PC-3 (cell line): ENCODE measurements around the gene EDN2. TPM values are rescaled to one million over a fixed set of nuclear protein-coding genes. Genes with fewer than 3 reads are reported as not detected.

ENCODE experiments used
- ATAC-seq: fragments of 200-7000 bp; cut with Tn5 transposase; 2 replicates; pipeline ENCODE4 v1.9.1; 2020; ENCODE audit warnings: mild to moderate bottlenecking, moderate library complexity
- BruUV-seq: library from RNA; stranded (reverse); fragments of 400-500 nt; replicated peaks from 2 replicates; lab custom pipeline; 2021; lab: Mats Ljungman, UMichigan
- CTCF ChIA-PET: fragments of 300-600 bp; sonication (Branson Sonifier 250); formaldehyde crosslinking; loops from one replicate; lab custom pipeline; 2022; ENCODE audit warnings: antibody characterized with exemption; lab: Charles Lee
- POLR2A ChIA-PET: fragments of 300-600 bp; sonication (Branson Sonifier 250); formaldehyde crosslinking; loops from one replicate; lab custom pipeline; 2022; ENCODE audit warnings: antibody characterized with exemption; ENCODE audit not compliant: unreplicated experiment; lab: Charles Lee
- DNase-seq: peaks from one replicate; pipeline ENCODE4 v3.0.0-alpha.2; 2015
- H2AFZ ChIP-seq: fragments of 300-600 bp; sonication (generic); 2 replicates; pipeline ENCODE4 v1.6.0; 2016; ENCODE audit warnings: antibody characterized with exemption, low read length
- H3F3A ChIP-seq: fragments of 300-600 bp; sonication (generic); one replicate; pipeline ENCODE4 v1.6.0; 2017; ENCODE audit warnings: antibody characterized with exemption, low read length, control low read depth, mild to moderate bottlenecking; ENCODE audit not compliant: unreplicated experiment
- H3K27ac ChIP-seq: fragments of 300-600 bp; sonication (generic); 2 replicates; pipeline ENCODE4 v1.5.1; 2016; ENCODE audit warnings: mild to moderate bottlenecking, low read length
- H3K27me3 ChIP-seq: fragments of 300-600 bp; sonication (generic); 2 replicates; pipeline ENCODE4 v1.6.1; 2016; ENCODE audit warnings: low read length, mixed read lengths
- H3K36me3 ChIP-seq: fragments of 300-600 bp; sonication (generic); 2 replicates; pipeline ENCODE4 v1.6.1; 2016; ENCODE audit warnings: low read depth, mixed run types, low read length, mixed read lengths
- H3K4me1 ChIP-seq: fragments of 300-600 bp; sonication (generic); 2 replicates; pipeline ENCODE4 v1.5.1; 2016; ENCODE audit warnings: low read length; ENCODE audit not compliant: insufficient read depth
- H3K4me2 ChIP-seq: fragments of 300-600 bp; sonication (generic); 2 replicates; pipeline ENCODE4 v1.6.0; 2016; ENCODE audit warnings: low read length
- H3K4me3 ChIP-seq: fragments of 300-600 bp; sonication (generic); 2 replicates; pipeline ENCODE4 v1.5.1; 2016; ENCODE audit warnings: mild to moderate bottlenecking, low read length, mixed read lengths
- H3K79me2 ChIP-seq: fragments of 300-600 bp; sonication (generic); 2 replicates; pipeline ENCODE4 v1.6.1; 2017; ENCODE audit warnings: low read length, mixed read lengths
- H3K9ac ChIP-seq: fragments of 300-600 bp; sonication (generic); 2 replicates; pipeline ENCODE4 v1.6.0; 2016; ENCODE audit warnings: mild to moderate bottlenecking, low read length
- H3K9me2 ChIP-seq: fragments of 300-600 bp; sonication (generic); replicated peaks from 2 replicates; pipeline ENCODE4 v1.6.1; 2016; ENCODE audit warnings: mixed run types, low read length, mixed read lengths
- H3K9me3 ChIP-seq: fragments of 300-600 bp; sonication (generic); 2 replicates; pipeline ENCODE4 v1.6.1; 2016; ENCODE audit warnings: low read length, mixed read lengths
- H4K20me1 ChIP-seq: fragments of 300-600 bp; sonication (generic); 2 replicates; pipeline ENCODE4 v1.6.1; 2016; ENCODE audit warnings: low read length, mixed read lengths
- CTCF ChIP-seq: fragments of 300-600 bp; sonication (generic); conservative IDR thresholded peaks from 2 replicates; pipeline ENCODE4 v1.5.1; 2017; ENCODE audit warnings: antibody characterized with exemption, low read depth, mild to moderate bottlenecking, low read length
- EZH2 ChIP-seq: fragments of 300-600 bp; sonication (generic); IDR thresholded peaks from one replicate; pipeline ENCODE4 v1.6.1; 2017; ENCODE audit warnings: antibody characterized with exemption, mild to moderate bottlenecking, low read length; ENCODE audit not compliant: unreplicated experiment
- EZH2phosphoT487 ChIP-seq: fragments of 300-600 bp; sonication (generic); IDR thresholded peaks from 2 replicates; pipeline ENCODE4 v1.6.1; 2018; ENCODE audit warnings: mild to moderate bottlenecking, antibody characterized with exemption, low read length, borderline replicate concordance
- intact Hi-C: fragments of 100-400 bp; cut with micrococcal nuclease; formaldehyde crosslinking; loops from 2 replicates; pipeline ENCODE4 v1.9.0; 2023
- total RNA-seq: library from RNA; depleted of rRNA; stranded (reverse); fragments of >200 nt; gene quantifications from 2 replicates; pipeline ENCODE4 v1.2.3, GENCODE V29; 2014

Gene EDN2
- total RNA-seq, 1 experiment from 2014 or later = 0.36 TPM

- Histone ChIP-seq H2AFZ (0 out of 2 replicates have a peak overlapping the region, but pooled peaks have one; percentile 37), H3K4me2 (peak overlapping the region; percentile 77), H3K9me2 (no peaks in the 10 kb centered on the region), H3K27me3 (no peaks in the 10 kb centered on the region), H3K36me3 (no peaks in the 10 kb centered on the region), H3K4me1 (peaks cover 37% of the 10 kb centered on the region), H3K27ac (no peak overlapping the region), H3K9ac (no peak overlapping the region), H3K9me3 (no peaks in the 10 kb centered on the region), H3K79me2 (no peaks in the 10 kb centered on the region), H3K4me3 (no peak overlapping the region; the same call in 1 of the 2 replicates), H3F3A (no peaks in the 10 kb centered on the region), H4K20me1 (no peaks in the 10 kb centered on the region)
- TF ChIP-seq EZH2phosphoT487 (no peak), EZH2 (no peak), CTCF (no peak)
- intact Hi-C loops = loop anchor here (10.0 kb wide), 1 partner anchor 49 kb away; no protein-coding TSS in a partner anchor
- DNase-seq (no peak), ATAC-seq (no peak)
- ChIA-PET CTCF (interaction anchor here (0.5 to 1.5 kb wide), 4 partner anchors 9 to 328 kb away, joined by 3 to 15 read pairs (median 5); no protein-coding TSS in a partner anchor), POLR2A (interaction anchor here (0.6 kb wide), 1 partner anchor 310 kb away, joined by 3 read pairs; no protein-coding TSS in a partner anchor)
- no TSS peak for BruUV-seq
Observed at GRCh38 chr1:41483960-41484401, 502 bp downstream of the EDN2 start.

- intact Hi-C loops = loop anchor here (10.0 kb wide), 1 partner anchor 48 kb away; no protein-coding TSS in a partner anchor
Observed at GRCh38 chr1:41483001-41483850, 1.3 kb downstream of the EDN2 start.

More at GRCh38 chr1:41483001-41483850, 1.3 kb downstream of the EDN2 start:
- ChIA-PET CTCF (interaction anchor here (0.6 to 1.5 kb wide), 3 partner anchors 10 to 49 kb away, joined by 3 to 7 read pairs (median 3); no protein-coding TSS in a partner anchor), POLR2A (no interaction called here)
- Histone ChIP-seq H3K27me3 (no peaks in the 10 kb centered on the region), H3K36me3 (no peaks in the 10 kb centered on the region), H3K4me2 (peak overlapping the region; percentile 26), H4K20me1 (no peaks in the 10 kb centered on the region), H3K79me2 (no peaks in the 10 kb centered on the region), H3K4me1 (peaks cover 37% of the 10 kb centered on the region), H3K9me2 (no peaks in the 10 kb centered on the region), H3K9me3 (no peaks in the 10 kb centered on the region), H3K4me3 (no peak overlapping the region), H3K27ac (no peak overlapping the region), H2AFZ (no peak overlapping the region), H3F3A (no peaks in the 10 kb centered on the region), H3K9ac (no peak overlapping the region)
- TF ChIP-seq EZH2phosphoT487 (no peak), EZH2 (no peak), CTCF (no peak)
- ATAC-seq (no peak), DNase-seq (peak; percentile 30)
- BruUV-seq = no TSS peak
